GM21723 (cell line): ENCODE measurements around the gene AK8.

Source experiments
- ATAC-seq: cut with Tn5 transposase; IDR thresholded peaks from one replicate; pipeline ENCODE4 v1.9.1; 2021; ENCODE audit warnings: mild to moderate bottlenecking, moderate library complexity; ENCODE audit not compliant: unreplicated experiment

The AK8 gene

DNA sequence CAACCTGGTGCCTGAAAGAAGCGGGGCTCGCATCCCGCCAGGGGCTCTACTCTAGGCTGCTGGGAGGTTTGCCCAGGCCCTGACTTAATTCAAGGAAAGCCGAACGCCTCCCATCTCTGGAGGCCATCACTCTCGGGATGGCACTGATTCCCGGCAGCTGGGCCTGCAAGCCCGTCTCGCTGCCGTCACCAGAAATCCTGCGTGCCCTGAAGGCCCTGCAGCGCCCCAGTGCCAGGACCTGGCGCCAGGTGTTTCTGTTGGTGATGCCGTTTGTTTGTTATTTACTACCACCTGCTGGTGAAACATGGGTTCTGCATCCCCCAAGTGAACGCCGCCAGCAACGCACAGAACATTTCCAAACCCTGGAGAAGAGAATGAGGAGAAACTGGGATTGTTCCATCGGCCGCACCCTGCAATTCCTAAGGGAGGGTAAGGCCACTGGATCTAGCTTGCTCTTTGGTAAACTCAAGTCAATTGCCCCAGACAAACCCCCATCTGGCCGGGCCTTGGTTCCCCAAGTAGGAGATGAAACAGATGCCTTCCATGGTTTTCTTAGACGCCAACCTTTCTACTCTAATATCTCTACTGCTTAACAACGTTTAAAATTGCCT is 77.9 kb downstream of the AK8 start:
- no peak for ATAC-seq

DNA sequence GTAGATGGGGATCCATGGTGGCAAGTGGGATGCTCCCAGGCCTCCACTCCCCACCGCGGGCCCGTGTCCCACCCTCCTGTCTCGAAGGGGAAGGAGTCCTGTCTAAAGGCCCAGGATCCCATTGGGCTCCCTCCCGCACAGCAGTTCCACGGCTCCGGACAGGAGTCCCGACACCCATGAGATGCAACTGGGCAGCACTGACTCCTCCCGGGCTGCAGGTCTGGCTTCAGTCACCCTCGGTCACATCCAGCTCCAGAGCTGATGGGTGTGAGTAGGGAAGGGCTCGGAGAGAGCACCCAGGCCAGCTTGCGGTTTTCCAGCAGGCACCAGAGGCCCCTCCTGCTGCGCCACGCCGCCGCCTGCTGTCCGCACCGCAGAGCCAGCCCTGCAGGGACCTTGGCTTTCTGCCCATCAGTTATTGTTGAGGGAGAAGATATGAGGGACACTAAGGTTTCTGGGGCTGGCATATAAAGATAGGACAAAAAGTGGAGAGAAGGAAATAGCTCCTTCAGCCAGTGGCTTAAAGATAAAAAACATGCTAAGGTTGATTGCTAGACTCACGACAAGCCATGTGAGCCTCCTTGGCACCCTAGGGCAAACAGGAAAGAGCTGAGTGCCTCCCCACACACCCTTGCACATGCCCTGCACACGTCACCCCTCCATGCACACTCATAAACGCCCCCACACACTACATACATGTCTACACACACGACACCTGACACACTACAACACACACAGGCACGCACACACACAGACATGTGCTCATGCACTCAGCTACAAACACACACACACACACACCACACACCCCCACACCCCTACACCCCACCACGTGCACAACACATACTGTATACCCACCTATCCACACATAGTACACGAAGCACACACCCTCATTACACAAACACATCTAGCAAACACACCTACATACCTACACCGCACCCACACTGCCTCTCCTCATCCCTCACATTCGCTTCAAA is 79.0 kb downstream of the AK8 start:
- no peak for ATAC-seq

- no peak for ATAC-seq
Observed at GRCh38 chr9:132797861-132798659, 80.0 kb downstream of the AK8 start.

- ATAC-seq, result no peak
Observed at GRCh38 chr9:132795511-132796303, 82.4 kb downstream of the AK8 start.

GRCh38 chr9:132794730-132795380 is 83.2 kb downstream of the AK8 start:
- ATAC-seq, result no peak

DNA sequence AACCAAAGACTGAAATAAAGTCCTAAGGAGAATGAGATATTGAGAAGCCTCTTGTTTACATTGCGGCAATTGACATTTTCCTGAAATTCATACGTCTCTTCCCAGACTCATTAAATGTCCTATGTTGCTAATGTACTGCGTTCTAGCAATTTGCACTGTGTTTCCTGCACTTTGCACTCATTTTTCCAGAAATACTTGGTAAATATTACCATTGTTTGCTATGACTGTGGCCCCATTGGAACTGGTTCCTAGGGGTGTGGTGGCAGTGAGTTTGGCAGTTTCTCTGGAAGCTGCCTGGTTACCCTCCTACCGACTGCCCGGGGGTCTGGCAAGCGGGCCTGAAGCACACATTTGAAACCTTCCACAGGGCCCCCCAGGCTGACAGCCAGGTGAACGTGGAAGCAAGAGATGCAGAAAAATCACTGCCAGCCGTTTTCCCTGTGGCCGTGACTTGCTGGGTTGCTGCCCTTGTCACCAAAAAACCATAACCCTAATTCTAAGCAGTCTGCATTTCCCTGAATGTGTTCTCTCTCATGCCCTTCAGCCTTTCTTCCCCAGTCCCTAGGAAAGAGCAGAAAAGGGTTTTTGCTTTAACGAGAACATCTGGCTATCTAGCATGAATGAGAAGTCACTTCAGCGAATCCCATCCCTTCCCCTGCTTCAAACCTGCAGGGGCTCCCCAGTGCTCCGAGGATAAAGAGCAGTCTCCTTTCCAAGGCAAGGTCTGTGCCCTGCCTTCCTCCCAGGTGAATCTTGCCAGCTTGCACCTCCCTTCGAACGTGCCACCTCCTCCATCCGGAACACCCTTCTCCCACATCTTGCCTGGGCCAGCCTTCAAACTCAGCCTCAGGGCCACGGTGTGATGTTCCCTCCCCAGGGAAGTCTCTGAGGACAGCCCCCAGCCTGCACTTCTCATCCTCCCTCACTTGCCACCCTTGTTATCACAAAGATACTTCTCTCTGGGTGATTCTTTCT is 84.2 kb downstream of the AK8 start:
- ATAC-seq, result no peak

DNA sequence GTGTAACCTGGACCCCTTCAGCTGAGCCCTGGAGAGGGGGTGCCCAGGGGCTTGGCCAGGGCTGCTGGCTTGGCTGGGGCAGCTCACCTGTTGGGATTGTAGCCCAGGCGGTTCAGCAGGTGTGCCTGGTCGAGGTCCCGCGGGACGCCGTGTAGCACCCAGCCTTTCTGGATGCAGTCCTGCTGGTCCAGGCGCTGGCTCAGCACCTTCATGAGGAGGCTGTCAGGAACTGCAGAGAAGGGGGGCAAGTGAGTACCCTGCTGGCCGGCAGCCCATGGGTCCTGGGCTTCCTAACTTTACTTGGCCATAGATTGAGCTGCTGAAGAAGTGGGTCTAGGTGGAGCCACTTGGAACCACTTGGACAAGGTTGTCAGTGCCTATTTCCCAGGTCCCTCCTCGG is 85.5 kb downstream of the AK8 start:
- no peak for ATAC-seq

DNA sequence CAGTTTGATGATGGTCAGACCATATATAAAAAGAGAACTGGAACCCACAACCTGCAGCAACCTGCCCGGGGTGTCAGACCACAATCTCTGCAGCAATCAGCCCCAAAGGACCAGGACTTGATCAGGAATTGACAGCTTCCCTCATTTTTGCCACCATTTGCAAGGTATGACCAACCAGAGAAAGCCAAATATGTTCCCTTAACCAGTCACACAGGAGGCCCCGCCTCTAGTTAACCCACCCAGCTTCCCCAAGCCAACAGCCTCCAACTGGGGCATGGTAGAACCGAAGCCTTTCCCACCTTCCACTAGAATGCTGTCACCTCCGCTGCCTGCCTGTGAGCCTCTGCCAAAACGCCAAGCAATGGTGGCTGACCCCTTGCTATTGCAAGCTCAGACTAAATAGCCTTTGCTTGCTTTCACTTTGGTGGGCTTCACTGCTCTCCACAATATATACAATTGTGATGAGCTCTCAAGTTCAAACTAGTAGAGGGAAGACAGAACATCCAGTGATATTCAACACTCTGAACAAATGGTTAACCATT is 86.3 kb downstream of the AK8 start:
- ATAC-seq, result no peak

GRCh38 chr9:132789719-132790118 is 88.4 kb downstream of the AK8 start:
- ATAC-seq, result no peak

DNA sequence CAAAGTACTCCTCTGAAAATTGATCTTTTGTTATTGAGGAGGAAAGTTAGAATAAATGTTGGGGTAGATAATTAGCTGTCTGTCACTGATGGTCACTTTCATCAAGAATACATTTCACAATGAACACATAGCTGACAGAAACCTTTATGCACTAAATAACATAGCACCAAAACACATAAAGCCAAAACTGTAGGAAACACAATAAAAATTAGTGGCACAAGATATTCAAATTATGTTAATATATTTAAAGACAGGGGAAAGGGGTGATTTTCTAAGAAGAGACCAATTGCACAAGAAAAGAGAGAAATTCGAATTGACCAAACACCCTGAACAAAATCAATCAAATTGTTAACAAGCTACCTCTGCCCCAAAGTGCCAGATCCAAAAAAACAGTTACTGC is 89.7 kb downstream of the AK8 start:
- no peak for ATAC-seq

GRCh38 chr9:132787748-132788159 is 90.3 kb downstream of the AK8 start:
- no peak for ATAC-seq

DNA sequence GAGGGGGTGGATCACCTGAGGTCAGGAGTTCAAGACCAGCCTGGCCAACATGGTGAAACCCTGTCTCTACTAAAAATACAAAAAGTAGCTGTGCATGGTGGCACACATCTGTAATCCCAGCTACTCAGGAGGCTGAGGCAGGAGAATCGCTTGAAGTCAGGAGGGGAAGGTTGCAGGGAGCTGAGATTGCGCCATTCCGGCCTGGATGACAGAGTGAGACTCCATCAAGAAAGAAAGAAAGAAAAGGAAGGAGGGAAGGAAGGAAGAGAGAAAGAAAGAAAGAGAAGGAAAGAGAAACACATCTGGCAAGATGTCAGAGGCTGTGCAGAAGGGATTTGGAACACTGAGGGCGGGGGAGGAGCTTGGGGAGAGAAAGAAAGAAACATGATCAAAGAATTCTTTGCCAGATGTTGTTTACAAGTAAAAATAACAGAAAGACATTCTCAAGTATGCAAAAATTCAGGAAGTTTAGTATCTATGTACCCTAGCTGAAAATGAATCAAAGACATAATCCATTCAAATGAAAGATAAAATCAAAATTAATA is 93.7 kb downstream of the AK8 start:
- ATAC-seq, result no peak

GRCh38 chr9:132783006-132783405 is 95.1 kb downstream of the AK8 start:
- no peak for ATAC-seq

DNA sequence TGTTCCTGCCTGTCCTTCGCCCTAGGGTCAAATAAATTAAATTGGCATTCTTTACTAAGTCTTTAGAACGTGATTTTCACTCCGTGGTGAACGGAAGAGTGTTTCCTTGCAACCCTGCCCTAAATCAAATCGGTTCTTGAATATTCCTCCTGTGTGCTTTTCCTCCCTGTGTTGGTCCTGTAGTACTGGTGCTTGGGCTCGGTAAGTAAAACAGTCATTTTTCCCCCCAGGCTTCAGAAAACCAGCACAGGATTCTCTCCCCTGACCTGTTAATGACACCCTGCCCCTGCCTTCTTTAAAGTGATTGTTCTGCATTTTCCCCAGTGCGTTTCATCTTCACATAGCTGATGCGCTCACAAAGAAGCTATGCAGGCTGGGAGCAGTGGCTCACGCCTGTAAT is 96.0 kb downstream of the AK8 start:
- no peak for ATAC-seq

- ATAC-seq, result no peak
Observed at GRCh38 chr9:132780230-132781007, 97.7 kb downstream of the AK8 start.

- no peak for ATAC-seq
Observed at GRCh38 chr9:132776891-132777290, 101.2 kb downstream of the AK8 start.

- ATAC-seq, result no peak
Observed at GRCh38 chr9:132776268-132776667, 101.8 kb downstream of the AK8 start.

GRCh38 chr9:132775720-132776119 is 102.4 kb downstream of the AK8 start:
- ATAC-seq, result no peak
